Uterus (tissue), 4 donors: Measurements from ENCODE around the gene TSHZ2. TPM values are rescaled to one million over a fixed set of nuclear protein-coding genes. Genes with fewer than 3 reads are reported as not detected.

Experiments used
- DNase-seq, 2 donors: peaks; one replicate each; pipeline ENCODE4 v3.0.0-alpha.2; 2019 to 2020
- H3K27ac ChIP-seq, 2 donors: fragments of 200-600 bp; sonication (generic); 1 replicate in 1 of 2; 2 replicates in 1 of 2; pipeline ENCODE4 v1.5.1; 2016 to 2018
- H3K27me3 ChIP-seq, 2 donors: fragments of 200-600 bp; sonication (generic); one replicate each; pipeline ENCODE4 v1.5.1; 2018 to 2019; ENCODE audit warnings: control low read depth in 1 of 2
- H3K36me3 ChIP-seq, 2 donors: fragments of 200-600 bp; sonication (generic); one replicate each; pipeline ENCODE4 v1.5.1; 2019; ENCODE audit warnings: control low read depth in 1 of 2
- H3K4me1 ChIP-seq, 2 donors: fragments of 200-600 bp; sonication (generic); one replicate each; pipeline ENCODE4 v1.5.1; 2018 to 2019; ENCODE audit warnings: control low read depth in 1 of 2
- H3K4me3 ChIP-seq, 2 donors: fragments of 200-600 bp; sonication (generic); 1 replicate in 1 of 2; 2 replicates in 1 of 2; pipeline ENCODE4 v1.5.1; 2018 to 2019; ENCODE audit warnings: mild to moderate bottlenecking in 1 of 2
- H3K9me3 ChIP-seq, 2 donors: fragments of 200-600 bp; sonication (generic); one replicate each; pipeline ENCODE4 v1.5.1; 2019; ENCODE audit warnings: control low read depth in 1 of 2
- CTCF ChIP-seq, 4 experiments: fragments of 200-600 bp in 2 of 4; fragments of 450-650 bp in 2 of 4; sonication (generic) in 2 of 4; IDR thresholded peaks; one replicate each; pipeline ENCODE4 v1.5.1; 2016 to 2019; ENCODE audit warnings: antibody characterized with exemption in 4 of 4, mild to moderate bottlenecking in 2 of 4, moderate library complexity in 1 of 4
- POLR2A ChIP-seq, 2 donors: fragments of 450-650 bp; IDR thresholded peaks; one replicate each; pipeline ENCODE4 v1.6.1; 2016; ENCODE audit warnings: antibody characterized with exemption in 2 of 2, mild to moderate bottlenecking in 1 of 2, moderate library complexity in 1 of 2
- intact Hi-C: fragments of 100-400 bp; cut with DNase I; formaldehyde crosslinking; loops from one replicate; pipeline ENCODE4 v1.15.1; 2023; ENCODE audit warnings: low total_unique reads
- total RNA-seq, 4 donors: library from RNA; depleted of rRNA in 3 of 4; stranded (reverse); fragments of >200 nt in 3 of 4; gene quantifications; one replicate each; pipeline versions ENCODE4 v1.1.0 to v1.2.4, GENCODE V29; 2014 to 2023
- donor health status: DM: yes; HTN: yes; CAD: no.

TSHZ2 gene
- total RNA-seq, 4 donors from 2014 or later: 22.0 to 50.1 (median 33.1) TPM

GRCh38 chr20:53148771-53149147, 176.6 kb downstream of the TSHZ2 start:
- Histone ChIP-seq H3K4me3 (no peak overlapping the region), H3K27me3 (no peaks in the 10 kb centered on the region), H3K9me3 (no peaks in the 10 kb centered on the region), H3K36me3 (no peaks in the 10 kb centered on the region), H3K4me1 (no peaks in the 10 kb centered on the region), H3K27ac (peak overlapping the region; percentile 40 to 43)
- no peak for DNase-seq
- intact Hi-C loops: no loop called here
- TF ChIP-seq CTCF (IDR thresholded peaks at IDR 0.05): no peak
- TF ChIP-seq POLR2A (IDR thresholded peaks at IDR 0.05): no peak

- Histone ChIP-seq H3K36me3 (no peaks in the 10 kb centered on the region), H3K9me3 (no peaks in the 10 kb centered on the region), H3K4me1 (no peaks in the 10 kb centered on the region), H3K27ac (peak overlapping the region; percentile 40 to 43), H3K4me3 (no peak overlapping the region), H3K27me3 (no peaks in the 10 kb centered on the region)
- TF ChIP-seq CTCF (IDR thresholded peaks at IDR 0.05) (no peak), POLR2A (IDR thresholded peaks at IDR 0.05) (no peak)
- intact Hi-C loops: no loop called here
- peak; percentile 28 to 56 for DNase-seq
These were observed 177.2 kb downstream of the TSHZ2 start for GRCh38 chr20:53149148-53149889.

- TF ChIP-seq CTCF (IDR thresholded peaks at IDR 0.05) (no peak), POLR2A (IDR thresholded peaks at IDR 0.05) (no peak)
- H3K27ac ChIP-seq: peak overlapping the region; percentile 40 to 43
- H3K9me3 ChIP-seq: no peaks in the 10 kb centered on the region
- no peaks in the 10 kb centered on the region for H3K36me3 ChIP-seq
- intact Hi-C loops: no loop called here
- no peaks in the 10 kb centered on the region for H3K4me1 ChIP-seq
- H3K27me3 ChIP-seq: no peaks in the 10 kb centered on the region
- no peak for DNase-seq
- H3K4me3 ChIP-seq: no peak overlapping the region
These were observed 177.7 kb downstream of the TSHZ2 start for GRCh38 chr20:53149890-53150205.

- Histone ChIP-seq H3K4me3 (no peak overlapping the region), H3K4me1 (no peaks in the 10 kb centered on the region), H3K27ac (peak overlapping the region in 1 of 2 donors; percentile 40), H3K9me3 (no peaks in the 10 kb centered on the region), H3K36me3 (no peaks in the 10 kb centered on the region), H3K27me3 (no peaks in the 10 kb centered on the region)
- no peak for TF ChIP-seq POLR2A (IDR thresholded peaks at IDR 0.05)
- no peak for TF ChIP-seq CTCF (IDR thresholded peaks at IDR 0.05)
- intact Hi-C loops: no loop called here
- DNase-seq: no peak
These were observed 178.4 kb downstream of the TSHZ2 start for GRCh38 chr20:53150532-53150931.

GRCh38 chr20:53152228-53152627, 180.1 kb downstream of the TSHZ2 start:
- Histone ChIP-seq H3K4me1 (no peaks in the 10 kb centered on the region), H3K27me3 (no peaks in the 10 kb centered on the region), H3K36me3 (no peaks in the 10 kb centered on the region), H3K27ac (no peak overlapping the region), H3K4me3 (no peak overlapping the region), H3K9me3 (no peaks in the 10 kb centered on the region)
- intact Hi-C loops: no loop called here
- TF ChIP-seq POLR2A (IDR thresholded peaks at IDR 0.05): no peak
- TF ChIP-seq CTCF (IDR thresholded peaks at IDR 0.05): no peak
- DNase-seq: no peak
